ENCODE measurements around the gene DENND2D.

DNA sequence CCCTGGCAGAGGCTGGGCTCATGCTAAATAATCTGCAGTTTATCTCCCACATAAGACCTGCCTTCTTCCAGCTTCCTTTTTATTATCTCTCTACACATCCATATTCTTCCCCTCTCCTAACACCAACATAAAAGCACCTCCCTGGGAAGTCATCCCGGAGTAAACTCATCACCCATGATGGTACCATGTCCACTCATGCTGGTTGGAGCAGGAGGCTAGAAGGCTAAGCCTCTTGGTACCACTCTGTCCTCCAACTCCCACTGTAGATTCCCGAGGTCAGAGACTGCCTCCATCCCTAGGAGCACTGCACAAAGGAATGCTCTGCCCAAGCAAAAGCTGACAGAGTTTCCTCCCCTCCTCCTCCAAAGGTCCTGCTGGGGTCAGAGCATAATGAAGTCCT lies 4.2 kb downstream of the DENND2D start:
- TF ChIP-seq, protein P1, sequence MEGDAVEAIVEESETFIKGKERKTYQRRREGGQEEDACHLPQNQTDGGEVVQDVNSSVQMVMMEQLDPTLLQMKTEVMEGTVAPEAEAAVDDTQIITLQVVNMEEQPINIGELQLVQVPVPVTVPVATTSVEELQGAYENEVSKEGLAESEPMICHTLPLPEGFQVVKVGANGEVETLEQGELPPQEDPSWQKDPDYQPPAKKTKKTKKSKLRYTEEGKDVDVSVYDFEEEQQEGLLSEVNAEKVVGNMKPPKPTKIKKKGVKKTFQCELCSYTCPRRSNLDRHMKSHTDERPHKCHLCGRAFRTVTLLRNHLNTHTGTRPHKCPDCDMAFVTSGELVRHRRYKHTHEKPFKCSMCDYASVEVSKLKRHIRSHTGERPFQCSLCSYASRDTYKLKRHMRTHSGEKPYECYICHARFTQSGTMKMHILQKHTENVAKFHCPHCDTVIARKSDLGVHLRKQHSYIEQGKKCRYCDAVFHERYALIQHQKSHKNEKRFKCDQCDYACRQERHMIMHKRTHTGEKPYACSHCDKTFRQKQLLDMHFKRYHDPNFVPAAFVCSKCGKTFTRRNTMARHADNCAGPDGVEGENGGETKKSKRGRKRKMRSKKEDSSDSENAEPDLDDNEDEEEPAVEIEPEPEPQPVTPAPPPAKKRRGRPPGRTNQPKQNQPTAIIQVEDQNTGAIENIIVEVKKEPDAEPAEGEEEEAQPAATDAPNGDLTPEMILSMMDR (IDR thresholded peaks at IDR 0.05; ENCODE audit: insufficient read depth, low read length, poor library complexity, severe bottlenecking): no peak
- no peak for TF ChIP-seq EZH2phosphoT487 (conservative IDR thresholded peaks at IDR 0.05; ENCODE audit: low read length)
